Loucy (cell line): ENCODE results near the gene NUDT3.
"Not testable (repeated sequence)": the region's sequence is repeated elsewhere in the genome, so short reads cannot be mapped to it uniquely, and the experiment has no call there.

ENCODE experiments used
- H2AFZ ChIP-seq: fragments of 200-600 bp; sonication (generic); 2 replicates; pipeline ENCODE4 v1.6.0; 2016; ENCODE audit warnings: antibody characterized with exemption, mild to moderate bottlenecking, low read length, moderate library complexity
- H3F3A ChIP-seq: fragments of 200-600 bp; 2 replicates; pipeline ENCODE4 v1.6.0; 2016; ENCODE audit warnings: antibody characterized with exemption, low read depth, mild to moderate bottlenecking
- H3K27me3 ChIP-seq: fragments of 200-600 bp; sonication (generic); 2 replicates; pipeline ENCODE4 v1.6.1; 2014; ENCODE audit warnings: low read length, mild to moderate bottlenecking; ENCODE audit not compliant: insufficient read depth, poor library complexity, severe bottlenecking
- H3K36me3 ChIP-seq: fragments of 200-600 bp; sonication (generic); 2 replicates; pipeline ENCODE4 v1.6.1; 2016; ENCODE audit warnings: low read length; ENCODE audit not compliant: insufficient read depth
- H3K4me1 ChIP-seq: fragments of 200-600 bp; sonication (generic); 2 replicates; pipeline ENCODE4 v1.5.1; 2014; ENCODE audit warnings: low read length, mild to moderate bottlenecking; ENCODE audit not compliant: insufficient read depth, poor library complexity, severe bottlenecking
- H3K4me2 ChIP-seq: fragments of 200-600 bp; sonication (generic); 2 replicates; pipeline ENCODE4 v1.6.0; 2014; ENCODE audit warnings: antibody characterized with exemption, low read length, low read depth, mild to moderate bottlenecking; ENCODE audit not compliant: poor library complexity, severe bottlenecking
- H3K4me3 ChIP-seq: fragments of 200-600 bp; sonication (generic); 2 replicates; pipeline ENCODE4 v1.5.1; 2014; ENCODE audit warnings: low read length, mild to moderate bottlenecking, mixed read lengths; ENCODE audit not compliant: poor library complexity, severe bottlenecking
- H3K79me2 ChIP-seq: fragments of 200-600 bp; sonication (generic); 2 replicates; pipeline ENCODE4 v1.6.1; 2014; ENCODE audit warnings: low read length; ENCODE audit not compliant: insufficient read depth
- H3K9ac ChIP-seq: fragments of 200-600 bp; sonication (generic); 2 replicates; pipeline ENCODE4 v1.6.0; 2014; ENCODE audit warnings: mild to moderate bottlenecking, low read depth, low read length, moderate library complexity; ENCODE audit not compliant: poor library complexity, severe bottlenecking
- H3K9me2 ChIP-seq: fragments of 200-600 bp; sonication (generic); replicated peaks from 2 replicates; pipeline ENCODE4 v1.6.1; 2016; ENCODE audit warnings: low read depth, low read length, mixed read lengths
- H3K9me3 ChIP-seq: fragments of 200-600 bp; sonication (generic); 2 replicates; pipeline ENCODE4 v1.6.1; 2014; ENCODE audit warnings: mild to moderate bottlenecking, antibody characterized with exemption, low read length, low read depth; ENCODE audit not compliant: insufficient read depth
- H4K20me1 ChIP-seq: fragments of 200-600 bp; sonication (generic); 2 replicates; pipeline ENCODE4 v1.6.0; 2014; ENCODE audit warnings: antibody characterized with exemption, low read length, mild to moderate bottlenecking; ENCODE audit not compliant: insufficient read depth, poor library complexity, severe bottlenecking
- EZH2phosphoT487 ChIP-seq: fragments of 200-600 bp; IDR thresholded peaks from 2 replicates; pipeline ENCODE4 v1.6.1; 2018; ENCODE audit warnings: antibody characterized with exemption, mild to moderate bottlenecking, moderate library complexity, borderline replicate concordance
- TF ChIP-seq, protein P1 (sequence below): fragments of 200-600 bp; sonication (generic); conservative IDR thresholded peaks from 2 replicates; pipeline ENCODE4 v1.5.1; 2014; ENCODE audit warnings: mild to moderate bottlenecking, antibody characterized with exemption, low read length

Gene NUDT3

DNA sequence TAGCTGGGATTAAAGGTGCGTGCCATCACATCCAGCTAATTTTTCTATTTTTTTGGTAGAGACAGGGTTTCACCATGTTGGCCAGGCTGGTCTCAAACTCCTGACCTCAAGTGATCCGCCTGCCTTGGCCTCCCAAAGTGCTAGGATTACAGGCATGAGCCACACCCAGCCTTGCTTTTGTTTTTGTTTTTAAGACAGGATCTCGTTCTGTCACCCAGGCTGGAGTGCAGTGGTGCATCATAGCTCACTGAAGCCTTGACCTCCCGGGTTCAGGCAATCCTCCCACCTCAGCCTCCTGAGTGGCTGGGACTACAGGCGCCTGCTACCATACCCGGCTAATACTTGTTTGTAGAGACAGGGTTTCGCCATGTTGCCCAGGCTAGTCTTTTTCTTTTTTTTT, 38.9 kb downstream of the NUDT3 start:
- H3K27me3 ChIP-seq, H2AFZ ChIP-seq, H3K9me3 ChIP-seq, H3K4me1 ChIP-seq, H3K36me3 ChIP-seq, H3K4me2 ChIP-seq, H3F3A ChIP-seq, H3K9me2 ChIP-seq, H3K4me3 ChIP-seq, H3K9ac ChIP-seq: not testable (repeated sequence)
- Histone ChIP-seq H4K20me1 (peaks cover 29% of the 10 kb centered on the region), H3K79me2 (peaks cover 86% of the 10 kb centered on the region)

DNA sequence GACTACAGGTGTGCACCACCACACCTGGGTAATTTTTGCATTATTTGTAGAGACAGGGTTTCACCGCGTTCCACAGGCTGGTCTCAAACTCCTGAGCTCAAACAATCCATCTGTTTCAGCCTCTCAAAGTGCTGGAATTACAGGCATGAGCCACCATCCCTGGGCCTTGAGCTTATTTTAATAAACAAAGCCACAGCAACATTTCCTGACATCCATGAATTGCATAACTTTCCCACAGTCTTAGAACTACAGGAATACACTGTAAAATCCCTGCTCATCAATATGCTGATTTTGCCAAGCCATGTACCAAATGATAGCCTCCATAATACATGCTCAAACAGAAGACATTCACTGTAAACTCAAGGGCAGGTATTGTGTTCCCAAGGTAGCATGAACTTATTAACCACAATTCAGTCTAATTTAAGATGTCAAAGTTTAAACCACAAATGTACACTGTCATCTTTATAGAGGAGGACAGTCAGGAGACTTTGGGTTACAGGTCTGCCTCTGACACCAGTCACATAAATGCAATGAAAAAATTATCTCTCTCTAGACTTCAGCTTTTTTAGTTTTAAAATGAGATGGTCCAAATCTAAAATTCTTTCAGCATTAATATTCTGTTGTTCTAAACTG, 40.0 kb downstream of the NUDT3 start:
- H3K4me2 ChIP-seq: no peak overlapping the region
- no peaks in the 10 kb centered on the region for H3F3A ChIP-seq
- H3K36me3 ChIP-seq: no peaks in the 10 kb centered on the region
- H3K27me3 ChIP-seq: no peaks in the 10 kb centered on the region
- H3K4me1 ChIP-seq: peaks cover 4% of the 10 kb centered on the region
- H3K4me3 ChIP-seq: no peak overlapping the region
- H3K9me3 ChIP-seq: no peaks in the 10 kb centered on the region
- H4K20me1 ChIP-seq: peaks cover 25% of the 10 kb centered on the region
- no peak overlapping the region for H3K9ac ChIP-seq
- H3K9me2 ChIP-seq: no peaks in the 10 kb centered on the region
- no peak overlapping the region for H2AFZ ChIP-seq
- H3K79me2 ChIP-seq: peaks cover 81% of the 10 kb centered on the region
- TF ChIP-seq, protein P1, sequence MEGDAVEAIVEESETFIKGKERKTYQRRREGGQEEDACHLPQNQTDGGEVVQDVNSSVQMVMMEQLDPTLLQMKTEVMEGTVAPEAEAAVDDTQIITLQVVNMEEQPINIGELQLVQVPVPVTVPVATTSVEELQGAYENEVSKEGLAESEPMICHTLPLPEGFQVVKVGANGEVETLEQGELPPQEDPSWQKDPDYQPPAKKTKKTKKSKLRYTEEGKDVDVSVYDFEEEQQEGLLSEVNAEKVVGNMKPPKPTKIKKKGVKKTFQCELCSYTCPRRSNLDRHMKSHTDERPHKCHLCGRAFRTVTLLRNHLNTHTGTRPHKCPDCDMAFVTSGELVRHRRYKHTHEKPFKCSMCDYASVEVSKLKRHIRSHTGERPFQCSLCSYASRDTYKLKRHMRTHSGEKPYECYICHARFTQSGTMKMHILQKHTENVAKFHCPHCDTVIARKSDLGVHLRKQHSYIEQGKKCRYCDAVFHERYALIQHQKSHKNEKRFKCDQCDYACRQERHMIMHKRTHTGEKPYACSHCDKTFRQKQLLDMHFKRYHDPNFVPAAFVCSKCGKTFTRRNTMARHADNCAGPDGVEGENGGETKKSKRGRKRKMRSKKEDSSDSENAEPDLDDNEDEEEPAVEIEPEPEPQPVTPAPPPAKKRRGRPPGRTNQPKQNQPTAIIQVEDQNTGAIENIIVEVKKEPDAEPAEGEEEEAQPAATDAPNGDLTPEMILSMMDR: no peak
- TF ChIP-seq EZH2phosphoT487: no peak

DNA sequence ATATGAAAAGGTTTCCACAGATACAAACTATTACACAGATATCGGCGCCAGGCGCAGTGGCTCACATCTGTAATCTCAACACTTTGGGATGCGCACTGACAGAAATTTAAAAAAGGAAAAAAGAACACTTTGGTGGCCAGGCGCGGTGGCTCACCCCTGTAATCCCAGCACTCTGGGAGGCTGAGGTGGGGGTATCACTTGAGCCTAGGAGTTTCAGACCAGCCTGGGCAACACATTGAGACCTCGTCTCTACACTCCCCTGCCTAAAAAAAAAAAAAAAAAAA, 41.6 kb downstream of the NUDT3 start:
- Histone ChIP-seq H3K4me3 (no peak overlapping the region), H3K4me2 (no peak overlapping the region), H3K9me3 (no peaks in the 10 kb centered on the region), H3K9me2 (no peaks in the 10 kb centered on the region), H3F3A (no peaks in the 10 kb centered on the region), H2AFZ (no peak overlapping the region), H3K4me1 (peaks cover 16% of the 10 kb centered on the region), H3K79me2 (peaks cover 84% of the 10 kb centered on the region), H3K36me3 (no peaks in the 10 kb centered on the region), H4K20me1 (peaks cover 19% of the 10 kb centered on the region), H3K9ac (no peak overlapping the region), H3K27me3 (no peaks in the 10 kb centered on the region)
- TF ChIP-seq, protein P1: no peak
- TF ChIP-seq EZH2phosphoT487: no peak
